BJ (cell line): ENCODE results near the gene PIAS1. TPM values are rescaled to one million over a fixed set of nuclear protein-coding genes. Genes with fewer than 3 reads are reported as not detected.
"Not testable (repeated sequence)": the region's sequence is repeated elsewhere in the genome, so short reads cannot be mapped to it uniquely, and the experiment has no call there.

ENCODE experiments used
- CTCF ChIA-PET: fragments of 350-600 bp; formaldehyde crosslinking; extraction: SDS; loops from one replicate; lab custom pipeline; 2021; ENCODE audit warnings: antibody characterized with exemption, inconsistent platforms; lab: Yijun Ruan, JAX
- POLR2A ChIA-PET: fragments of 300-600 bp; sonication (Branson Sonifier 250); formaldehyde crosslinking; extraction: SDS; loops from one replicate; lab custom pipeline; 2021; ENCODE audit warnings: antibody characterized with exemption; lab: Charles Lee
- DNase-seq: peaks from one replicate; pipeline ENCODE4 v3.0.0-alpha.2; 2011; ENCODE audit warnings: low read depth
- H3K27me3 ChIP-seq: 2 replicates; pipeline ENCODE4 v1.6.0; 2011; ENCODE audit warnings: low read length; ENCODE audit not compliant: control insufficient read depth, insufficient read depth
- H3K36me3 ChIP-seq: 2 replicates; pipeline ENCODE4 v1.5.1; 2011; ENCODE audit warnings: low read length; ENCODE audit not compliant: control insufficient read depth, insufficient read depth
- H3K4me3 ChIP-seq: 2 replicates; pipeline ENCODE4 v1.5.1; 2011; ENCODE audit warnings: low read depth, mild to moderate bottlenecking, control low read depth, low read length
- polyA plus RNA-seq: library from polyadenylated mRNA; depleted of rRNA; stranded (reverse); fragments of >200 nt; gene quantifications from 2 replicates; pipeline ENCODE4 v1.2.3, GENCODE V29; 2011
- TF ChIP-seq, protein P1 (sequence below): IDR thresholded peaks from 2 replicates; pipeline ENCODE4 v1.5.1; 2011; ENCODE audit warnings: low read depth, mild to moderate bottlenecking, control low read depth, inconsistent platforms, low read length, moderate library complexity; ENCODE audit not compliant: insufficient read depth

Gene PIAS1
- polyA plus RNA-seq, 1 experiment: 37.4 TPM

DNA sequence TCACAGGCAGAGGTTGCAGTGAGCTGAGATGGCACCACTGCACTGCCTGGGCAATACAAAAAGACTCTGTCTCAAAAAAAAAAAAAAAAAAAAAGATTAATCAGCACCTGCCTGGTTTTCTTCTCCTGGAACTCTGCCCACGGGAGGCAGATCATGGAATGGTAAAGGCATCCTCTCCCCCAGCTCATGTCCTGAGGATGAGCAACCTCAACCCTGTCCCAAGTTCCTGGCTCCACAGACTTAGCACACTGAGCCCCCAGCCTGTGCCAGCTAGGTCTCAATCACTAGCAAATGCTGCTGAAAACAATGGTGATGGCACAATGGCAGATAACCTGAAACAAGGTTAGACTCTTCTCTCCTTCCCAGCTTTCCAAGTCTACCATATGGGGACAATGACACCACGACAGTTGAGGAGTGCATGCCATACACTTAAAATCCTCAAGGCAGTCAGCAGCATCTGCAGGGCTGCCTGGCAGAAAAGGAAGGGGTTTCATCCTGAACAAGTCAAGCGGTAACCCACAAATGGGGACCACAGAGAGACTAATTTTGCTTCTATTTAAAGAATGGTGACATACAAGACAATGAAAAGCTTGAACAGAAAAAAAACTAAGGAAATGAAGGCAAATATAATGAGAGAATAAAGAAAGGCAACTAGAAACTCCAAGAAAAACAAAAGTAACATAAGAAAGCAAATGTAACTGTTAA is 170.6 kb downstream of the PIAS1 start:
- CTCF ChIA-PET: interaction anchor here (0.8 kb wide), 1 partner anchor 14 kb away, joined by 3 read pairs; no protein-coding TSS in a partner anchor
- POLR2A ChIA-PET: no interaction called here

DNA sequence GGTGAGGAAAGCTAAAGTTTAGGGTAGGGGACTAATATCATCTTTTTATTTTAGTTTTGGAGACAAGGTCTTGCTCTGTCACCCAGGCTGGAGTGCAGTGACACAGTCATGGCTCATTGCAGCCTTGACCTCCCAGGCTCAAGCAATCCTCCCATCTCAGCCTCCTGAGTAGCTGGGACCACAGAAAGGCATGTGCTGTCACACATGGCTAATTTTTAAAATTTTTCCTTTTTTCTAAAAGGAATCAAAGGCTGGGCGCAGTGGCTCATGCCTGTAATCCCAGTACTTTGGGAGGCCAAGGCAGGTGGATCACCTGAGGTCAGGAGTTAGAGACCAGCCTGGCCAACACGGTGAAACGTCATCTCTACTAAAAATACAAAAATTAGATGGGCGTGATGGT is 171.3 kb downstream of the PIAS1 start:
- CTCF ChIA-PET, H3K4me3 ChIP-seq, POLR2A ChIA-PET, H3K36me3 ChIP-seq, H3K27me3 ChIP-seq, DNase-seq: not testable (repeated sequence)

More for the DNA sequence above, 170.6 kb downstream of the PIAS1 start:
- Histone ChIP-seq H3K36me3 (no peaks in the 10 kb centered on the region), H3K27me3 (no peaks in the 10 kb centered on the region), H3K4me3 (no peak overlapping the region)
- DNase-seq: no peak
- TF ChIP-seq, protein P1, sequence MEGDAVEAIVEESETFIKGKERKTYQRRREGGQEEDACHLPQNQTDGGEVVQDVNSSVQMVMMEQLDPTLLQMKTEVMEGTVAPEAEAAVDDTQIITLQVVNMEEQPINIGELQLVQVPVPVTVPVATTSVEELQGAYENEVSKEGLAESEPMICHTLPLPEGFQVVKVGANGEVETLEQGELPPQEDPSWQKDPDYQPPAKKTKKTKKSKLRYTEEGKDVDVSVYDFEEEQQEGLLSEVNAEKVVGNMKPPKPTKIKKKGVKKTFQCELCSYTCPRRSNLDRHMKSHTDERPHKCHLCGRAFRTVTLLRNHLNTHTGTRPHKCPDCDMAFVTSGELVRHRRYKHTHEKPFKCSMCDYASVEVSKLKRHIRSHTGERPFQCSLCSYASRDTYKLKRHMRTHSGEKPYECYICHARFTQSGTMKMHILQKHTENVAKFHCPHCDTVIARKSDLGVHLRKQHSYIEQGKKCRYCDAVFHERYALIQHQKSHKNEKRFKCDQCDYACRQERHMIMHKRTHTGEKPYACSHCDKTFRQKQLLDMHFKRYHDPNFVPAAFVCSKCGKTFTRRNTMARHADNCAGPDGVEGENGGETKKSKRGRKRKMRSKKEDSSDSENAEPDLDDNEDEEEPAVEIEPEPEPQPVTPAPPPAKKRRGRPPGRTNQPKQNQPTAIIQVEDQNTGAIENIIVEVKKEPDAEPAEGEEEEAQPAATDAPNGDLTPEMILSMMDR: no peak

DNA sequence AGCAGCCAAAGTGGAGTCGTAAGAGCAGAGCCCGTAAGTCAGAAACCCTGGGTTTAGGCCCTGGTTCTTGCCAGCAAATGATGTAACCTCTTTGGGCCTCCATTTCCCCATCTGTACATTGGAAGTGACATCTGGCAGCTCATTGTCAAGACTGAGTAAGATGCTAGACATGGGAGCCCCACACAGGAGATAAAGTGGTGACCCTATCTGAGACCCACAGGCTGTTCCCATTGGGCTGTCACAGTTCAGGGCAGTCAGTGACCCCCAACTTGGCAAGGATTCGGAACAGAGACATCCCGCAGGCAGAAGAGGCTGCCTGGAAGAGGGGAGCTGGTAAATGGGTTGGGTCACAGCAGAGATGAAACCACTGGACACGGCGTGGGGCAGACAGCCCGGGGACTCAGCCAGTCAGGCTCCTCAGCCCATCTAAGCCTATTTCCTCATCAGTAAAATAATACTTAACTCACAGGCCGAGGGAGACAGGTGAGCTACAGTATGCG is 173.6 kb downstream of the PIAS1 start:
- TF ChIP-seq, protein P1: no peak
- H3K27me3 ChIP-seq: no peaks in the 10 kb centered on the region
- ChIA-PET CTCF (no interaction called here), POLR2A (no interaction called here)
- no peak for DNase-seq
- no peaks in the 10 kb centered on the region for H3K36me3 ChIP-seq
- H3K4me3 ChIP-seq: no peak overlapping the region

DNA sequence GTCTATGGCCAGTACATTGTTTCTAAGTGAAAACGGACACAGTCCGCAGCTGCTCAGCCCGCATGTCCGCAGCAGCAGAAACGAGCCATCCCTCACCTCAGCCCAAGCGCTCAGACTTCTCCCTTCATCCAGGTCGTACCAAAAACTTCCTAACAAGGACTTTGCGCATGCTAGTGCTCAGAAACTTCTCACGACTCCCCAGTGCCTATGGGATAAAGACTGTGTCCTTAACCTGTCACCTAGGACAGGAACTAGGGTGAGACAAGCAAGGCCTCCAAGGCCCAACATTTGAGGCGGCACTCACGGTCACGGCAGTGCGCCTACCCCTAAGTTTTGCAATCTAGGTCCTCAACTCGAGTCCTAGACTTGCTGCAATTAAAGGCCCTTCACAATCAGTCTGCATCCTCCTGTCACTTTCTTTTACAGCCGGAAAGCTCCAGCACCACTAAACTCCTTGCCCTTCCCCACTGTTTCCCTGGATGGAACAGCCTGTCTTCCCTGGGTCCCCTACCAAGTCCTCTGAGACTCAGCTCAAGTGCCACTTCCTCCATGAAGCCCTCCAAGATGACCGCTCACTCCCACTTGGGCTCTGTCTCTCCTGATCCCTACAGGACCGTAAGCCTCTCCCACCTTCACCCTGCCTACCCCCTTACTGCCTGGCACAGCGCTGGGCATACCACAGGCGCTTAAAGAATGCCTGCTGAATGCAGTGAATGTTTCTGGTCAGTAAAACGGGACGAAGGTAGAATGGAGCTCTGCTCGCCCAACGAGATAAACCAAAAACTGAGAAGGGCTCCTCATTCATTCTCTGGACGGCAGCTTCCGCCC is 174.2 kb downstream of the PIAS1 start:
- Histone ChIP-seq H3K27me3 (no peaks in the 10 kb centered on the region), H3K36me3 (no peaks in the 10 kb centered on the region), H3K4me3 (peak overlapping the region; percentile 82)
- ChIA-PET POLR2A (interaction anchor here (0.6 kb wide), 1 partner anchor 33 kb away, joined by 8 read pairs; no protein-coding TSS in a partner anchor), CTCF (no interaction called here)
- no peak for DNase-seq
- TF ChIP-seq, protein P1: no peak

DNA sequence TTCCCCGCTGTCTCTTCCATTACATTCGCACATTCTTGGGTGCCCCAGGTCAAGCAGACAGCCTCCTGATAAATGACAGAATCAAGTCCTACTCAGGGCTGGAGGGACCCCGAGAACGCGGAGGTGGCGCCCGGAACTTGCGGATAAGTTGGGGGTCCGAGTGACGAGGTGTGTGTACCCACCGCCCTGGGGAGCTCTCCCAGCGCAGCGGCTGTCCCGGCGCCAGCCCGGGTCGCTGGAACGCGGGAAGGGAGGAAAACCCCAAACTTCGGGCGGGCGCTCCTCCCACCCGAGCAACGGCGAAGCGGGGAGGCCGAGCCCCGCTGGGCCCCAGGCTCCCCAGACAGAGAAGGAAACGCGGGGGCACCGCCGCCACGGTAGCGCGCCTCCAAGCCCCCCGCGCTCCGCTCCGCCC is 174.9 kb downstream of the PIAS1 start:
- no peaks in the 10 kb centered on the region for H3K36me3 ChIP-seq
- CTCF ChIA-PET: interaction anchor here (0.6 to 1.1 kb wide), 2 partner anchors 366 to 704 kb away, joined by 3 read pairs; no protein-coding TSS in a partner anchor
- no peaks in the 10 kb centered on the region for H3K27me3 ChIP-seq
- H3K4me3 ChIP-seq: peak overlapping the region; percentile 82
- DNase-seq: no peak
- POLR2A ChIA-PET: interaction anchor here (0.6 kb wide), 1 partner anchor 34 kb away, joined by 8 read pairs; no protein-coding TSS in a partner anchor
- TF ChIP-seq, protein P1: no peak
